ENCODE data around the gene GZMM.

The GZMM gene

GRCh38 chr19:596263-596655 is 52.4 kb downstream of the GZMM start:
- in situ Hi-C loops (cut with HindIII; ENCODE audit: low sequenced_read_pairs): no loop called here
- no peak overlapping the region for H3K4me3 ChIP-seq (ENCODE audit: low read depth, low read length)
- no peak for DNase-seq (ENCODE audit: low read depth)
- TF ChIP-seq CTCF (IDR thresholded peaks at IDR 0.05; ENCODE audit: low read depth, low read length, missing control alignments): no peak

GRCh38 chr19:597406-598315 is 53.8 kb downstream of the GZMM start:
- no peak overlapping the region for H3K4me3 ChIP-seq (ENCODE audit: low read depth, low read length)
- TF ChIP-seq CTCF (IDR thresholded peaks at IDR 0.05; ENCODE audit: low read depth, low read length, missing control alignments): no peak
- in situ Hi-C loops (cut with HindIII; ENCODE audit: low sequenced_read_pairs): no loop called here
- DNase-seq (ENCODE audit: low read depth): no peak
